ENCODE data around the gene ACBD5.

DNA sequence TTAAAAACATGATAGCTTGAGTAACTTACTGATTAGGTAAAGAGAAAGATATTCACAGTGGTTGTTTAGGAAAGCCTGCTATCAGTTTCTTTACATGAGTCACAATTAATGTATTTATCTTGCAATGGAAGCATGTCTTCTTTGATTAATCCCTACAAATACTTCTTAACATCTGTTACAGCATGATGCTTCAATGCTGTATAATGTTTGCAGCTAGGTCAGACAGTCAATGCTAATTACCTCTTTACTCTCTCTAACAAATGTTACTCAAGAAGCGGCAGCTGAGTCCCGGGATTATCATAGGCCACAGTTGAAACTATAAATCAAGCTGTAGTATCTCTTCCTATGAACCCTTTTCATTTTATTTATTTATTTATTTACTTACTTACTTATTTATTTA lies 33.2 kb downstream of the ACBD5 start:
- TF ChIP-seq, protein P1, sequence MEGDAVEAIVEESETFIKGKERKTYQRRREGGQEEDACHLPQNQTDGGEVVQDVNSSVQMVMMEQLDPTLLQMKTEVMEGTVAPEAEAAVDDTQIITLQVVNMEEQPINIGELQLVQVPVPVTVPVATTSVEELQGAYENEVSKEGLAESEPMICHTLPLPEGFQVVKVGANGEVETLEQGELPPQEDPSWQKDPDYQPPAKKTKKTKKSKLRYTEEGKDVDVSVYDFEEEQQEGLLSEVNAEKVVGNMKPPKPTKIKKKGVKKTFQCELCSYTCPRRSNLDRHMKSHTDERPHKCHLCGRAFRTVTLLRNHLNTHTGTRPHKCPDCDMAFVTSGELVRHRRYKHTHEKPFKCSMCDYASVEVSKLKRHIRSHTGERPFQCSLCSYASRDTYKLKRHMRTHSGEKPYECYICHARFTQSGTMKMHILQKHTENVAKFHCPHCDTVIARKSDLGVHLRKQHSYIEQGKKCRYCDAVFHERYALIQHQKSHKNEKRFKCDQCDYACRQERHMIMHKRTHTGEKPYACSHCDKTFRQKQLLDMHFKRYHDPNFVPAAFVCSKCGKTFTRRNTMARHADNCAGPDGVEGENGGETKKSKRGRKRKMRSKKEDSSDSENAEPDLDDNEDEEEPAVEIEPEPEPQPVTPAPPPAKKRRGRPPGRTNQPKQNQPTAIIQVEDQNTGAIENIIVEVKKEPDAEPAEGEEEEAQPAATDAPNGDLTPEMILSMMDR (IDR thresholded peaks at IDR 0.05) = no peak
- TF ChIP-seq EP300 (IDR thresholded peaks at IDR 0.05) = no peak
- no peak for TF ChIP-seq POLR2AphosphoS5 (IDR thresholded peaks at IDR 0.05)
- TF ChIP-seq POLR2A (IDR thresholded peaks at IDR 0.05) = no peak

Measured in upper lobe of left lung (tissue), 4 donors.